Skin epidermis (tissue), 12 donors: ENCODE measurements around the gene STRN.
"Not testable (repeated sequence)": the region's sequence is repeated elsewhere in the genome, so short reads cannot be mapped to it uniquely, and the experiment has no call there.

Source experiments
- H3K27ac ChIP-seq, 21 experiments: fragments of 200-600 bp; sonication (generic) in 11 of 21; one replicate each; pipeline ENCODE4 v1.5.0; 2020; ENCODE audit warnings: mild to moderate bottlenecking in 3 of 21, inconsistent platforms in 2 of 21, moderate library complexity in 2 of 21
- H3K4me3 ChIP-seq, 7 experiments: fragments of 200-600 bp; sonication (generic) in 2 of 7; one replicate each; pipeline ENCODE4 v1.5.0; 2020; ENCODE audit warnings: inconsistent platforms in 2 of 7, mild to moderate bottlenecking in 2 of 7, moderate library complexity in 1 of 7

The STRN gene

GRCh38 chr2:36858551-36859365, 107.6 kb downstream of the STRN start:
- H3K4me3 ChIP-seq: no peak overlapping the region
- H3K27ac ChIP-seq: no peak overlapping the region

GRCh38 chr2:36857713-36858112, 108.6 kb downstream of the STRN start:
- Histone ChIP-seq H3K4me3 (no peak overlapping the region), H3K27ac (no peak overlapping the region)

- Histone ChIP-seq H3K27ac (no peak overlapping the region), H3K4me3 (no peak overlapping the region)
Observed at GRCh38 chr2:36855429-36855828, 110.9 kb downstream of the STRN start.

- no peak overlapping the region for H3K27ac ChIP-seq
- H3K4me3 ChIP-seq: no peak overlapping the region
Observed at GRCh38 chr2:36854241-36854640, 112.1 kb downstream of the STRN start.

GRCh38 chr2:36849265-36849664, 117.1 kb downstream of the STRN start:
- Histone ChIP-seq H3K27ac (no peak overlapping the region), H3K4me3 (no peak overlapping the region)

- Histone ChIP-seq H3K4me3 (no peak overlapping the region), H3K27ac (no peak overlapping the region)
Observed at GRCh38 chr2:36843838-36844237, 122.5 kb downstream of the STRN start.

GRCh38 chr2:36839976-36840617, 126.2 kb downstream of the STRN start:
- Histone ChIP-seq H3K4me3 (no peak overlapping the region), H3K27ac (no peak overlapping the region)

GRCh38 chr2:36834731-36835524, 131.4 kb downstream of the STRN start:
- Histone ChIP-seq H3K4me3 (no peak overlapping the region), H3K27ac (no peak overlapping the region)

- Histone ChIP-seq H3K27ac (no peak overlapping the region), H3K4me3 (no peak overlapping the region)
Observed at GRCh38 chr2:36834203-36834602, 132.1 kb downstream of the STRN start.

- H3K27ac ChIP-seq: no peak overlapping the region
Observed at GRCh38 chr2:36831185-36831584, 135.2 kb downstream of the STRN start.

GRCh38 chr2:36824683-36825082, 141.7 kb downstream of the STRN start:
- not testable (repeated sequence) for H3K4me3 ChIP-seq, H3K27ac ChIP-seq

More at GRCh38 chr2:36831185-36831584, 135.2 kb downstream of the STRN start:
- no peak overlapping the region for H3K4me3 ChIP-seq

GRCh38 chr2:36824273-36824672, 142.1 kb downstream of the STRN start:
- H3K27ac ChIP-seq: no peak overlapping the region
- H3K4me3 ChIP-seq: no peak overlapping the region

- Histone ChIP-seq H3K4me3 (no peak overlapping the region), H3K27ac (no peak overlapping the region)
Observed at GRCh38 chr2:36823862-36824261, 142.5 kb downstream of the STRN start.

- Histone ChIP-seq H3K27ac (peak overlapping the region in 2 of 21 experiments; percentile 16 to 40), H3K4me3 (no peak overlapping the region)
Observed at GRCh38 chr2:36820942-36821605, 145.3 kb downstream of the STRN start.

GRCh38 chr2:36819095-36819711, 147.1 kb downstream of the STRN start:
- H3K27ac ChIP-seq: no peak overlapping the region
- no peak overlapping the region for H3K4me3 ChIP-seq

- no peak overlapping the region for H3K27ac ChIP-seq
Observed at GRCh38 chr2:36818542-36818941, 147.8 kb downstream of the STRN start.

GRCh38 chr2:36812196-36812595, 154.1 kb downstream of the STRN start:
- H3K27ac ChIP-seq: no peak overlapping the region
- H3K4me3 ChIP-seq: no peak overlapping the region

More at GRCh38 chr2:36818542-36818941, 147.8 kb downstream of the STRN start:
- H3K4me3 ChIP-seq: no peak overlapping the region

- H3K27ac ChIP-seq: no peak overlapping the region
- H3K4me3 ChIP-seq: no peak overlapping the region
Observed at GRCh38 chr2:36811071-36811470, 155.3 kb downstream of the STRN start.

GRCh38 chr2:36809069-36809445, 157.3 kb downstream of the STRN start:
- Histone ChIP-seq H3K27ac (no peak overlapping the region), H3K4me3 (no peak overlapping the region)
